Caco-2 (cell line): ENCODE measurements around the gene STAT5B. TPM values are rescaled to one million over a fixed set of nuclear protein-coding genes. Genes with fewer than 3 reads are reported as not detected.

Experiments
- BruUV-seq: library from RNA; stranded (reverse); fragments of 400-500 nt; replicated peaks from 2 replicates; lab custom pipeline; 2021; lab: Mats Ljungman, UMichigan
- CTCF ChIA-PET: fragments of 300-600 bp; sonication (Branson Sonifier 250); formaldehyde crosslinking; loops from one replicate; lab custom pipeline; 2022; ENCODE audit warnings: antibody characterized with exemption; lab: Charles Lee
- POLR2A ChIA-PET: fragments of 300-600 bp; sonication (Branson Sonifier 250); formaldehyde crosslinking; loops from one replicate; lab custom pipeline; 2022; ENCODE audit warnings: antibody characterized with exemption; lab: Charles Lee
- DNase-seq, 2 experiments: peaks; one replicate each; pipeline versions ENCODE4 v3.0.0 to v3.0.0-alpha.2; 2020 to 2022
- H3K27me3 ChIP-seq: replicated peaks from 2 replicates; pipeline ENCODE4 v1.6.0; 2011; ENCODE audit warnings: low read length; ENCODE audit not compliant: control insufficient read depth, insufficient read depth
- H3K36me3 ChIP-seq: 2 replicates; pipeline ENCODE4 v1.5.1; 2011; ENCODE audit warnings: low read length; ENCODE audit not compliant: control insufficient read depth, insufficient read depth
- H3K4me1 ChIP-seq: fragments of 250-450 bp; sonication (Bioruptor Pico); 2 replicates; pipeline ENCODE4 v1.5.1; 2020; ENCODE audit warnings: mild to moderate bottlenecking
- H3K4me3 ChIP-seq: 2 replicates; pipeline ENCODE4 v1.5.1; 2011; ENCODE audit warnings: low read depth, mild to moderate bottlenecking, control low read depth, low read length
- H3K9me3 ChIP-seq: fragments of 250-450 bp; sonication (Bioruptor Pico); 2 replicates; pipeline ENCODE4 v1.5.1; 2020; ENCODE audit warnings: mild to moderate bottlenecking, moderate library complexity
- H3K27ac Mint-ChIP-seq: one replicate; pipeline ENCODE4 v1.8.0; 2022; ENCODE audit warnings: mixed read lengths; ENCODE audit not compliant: unreplicated experiment
- H3K27me3 Mint-ChIP-seq: one replicate; pipeline ENCODE4 v1.8.0; 2022; ENCODE audit warnings: mixed read lengths; ENCODE audit not compliant: insufficient read depth, unreplicated experiment
- H3K36me3 Mint-ChIP-seq: one replicate; pipeline ENCODE4 v1.8.0; 2022; ENCODE audit warnings: mild to moderate bottlenecking, mixed read lengths; ENCODE audit not compliant: insufficient read depth, unreplicated experiment
- H3K4me1 Mint-ChIP-seq: one replicate; pipeline ENCODE4 v1.8.0; 2022; ENCODE audit warnings: low read depth, mixed read lengths; ENCODE audit not compliant: unreplicated experiment
- H3K4me3 Mint-ChIP-seq: one replicate; pipeline ENCODE4 v1.8.0; 2022; ENCODE audit warnings: mild to moderate bottlenecking, moderate library complexity, mixed read lengths; ENCODE audit not compliant: unreplicated experiment
- H3K9me3 Mint-ChIP-seq: one replicate; pipeline ENCODE4 v1.8.0; 2022; ENCODE audit warnings: mixed read lengths; ENCODE audit not compliant: unreplicated experiment
- CTCF ChIP-seq, 2 experiments: fragments of 200-600 bp in 1 of 2; IDR thresholded peaks; 1 replicate in 1 of 2; 2 replicates in 1 of 2; pipeline versions ENCODE4 v1.5.1 to v1.8.0; 2011 to 2022; ENCODE audit warnings: antibody characterized with exemption in 1 of 2, control low read depth in 1 of 2, inconsistent platforms in 1 of 2, low read depth in 1 of 2, low read length in 1 of 2, mild to moderate bottlenecking in 1 of 2, moderate library complexity in 1 of 2; ENCODE audit not compliant: insufficient read depth in 1 of 2, severe bottlenecking in 1 of 2, unreplicated experiment in 1 of 2
- intact Hi-C: fragments of 100-400 bp; cut with micrococcal nuclease; formaldehyde crosslinking; loops from one replicate; pipeline ENCODE4 v1.10.0; 2022; ENCODE audit not compliant: unreplicated experiment
- total RNA-seq: library from RNA; stranded (reverse); gene quantifications from 2 replicates; pipeline ENCODE4 v1.2.3, GENCODE V29; 2022

STAT5B gene
- total RNA-seq, 1 experiment from 2014 or later, result 46.9 TPM

GRCh38 chr17:42177684-42178083 is 98.5 kb downstream of the STAT5B start:
- H3K36me3 Mint-ChIP-seq, result peaks cover 5% of the 10 kb centered on the region
- intact Hi-C loops, result no loop called here
- Histone ChIP-seq H3K4me1 (peaks cover 15% of the 10 kb centered on the region), H3K36me3 (no peaks in the 10 kb centered on the region), H3K27me3 (peaks cover under 1% of the 10 kb centered on the region; the same call in 1 of the 2 replicates), H3K4me3 (no peak overlapping the region), H3K9me3 (no peaks in the 10 kb centered on the region)
- ChIA-PET CTCF (no interaction called here), POLR2A (no interaction called here)
- no peaks in the 10 kb centered on the region for H3K4me1 Mint-ChIP-seq
- no peak for TF ChIP-seq CTCF (IDR thresholded peaks at IDR 0.05; ENCODE audit: insufficient read depth in 1 of 2, low read depth in 1 of 2, low read length in 1 of 2, severe bottlenecking in 1 of 2, unreplicated experiment in 1 of 2)
- no peak overlapping the region for H3K4me3 Mint-ChIP-seq
- no peak for DNase-seq
- BruUV-seq, result no TSS peak
- no peaks in the 10 kb centered on the region for H3K9me3 Mint-ChIP-seq
- no peak overlapping the region for H3K27ac Mint-ChIP-seq
- H3K27me3 Mint-ChIP-seq, result peaks cover 2% of the 10 kb centered on the region

GRCh38 chr17:42174126-42174783 is 101.9 kb downstream of the STAT5B start:
- no peak for DNase-seq
- no TSS peak for BruUV-seq
- Histone ChIP-seq H3K4me3 (no peak overlapping the region), H3K36me3 (no peaks in the 10 kb centered on the region), H3K27me3 (0 out of 2 replicates have a peak, but pooled peaks cover 1% of the 10 kb centered on the region), H3K4me1 (no peaks in the 10 kb centered on the region), H3K9me3 (no peaks in the 10 kb centered on the region)
- H3K4me3 Mint-ChIP-seq, result no peak overlapping the region
- no peak for TF ChIP-seq CTCF (IDR thresholded peaks at IDR 0.05; ENCODE audit: insufficient read depth in 1 of 2, low read depth in 1 of 2, low read length in 1 of 2, severe bottlenecking in 1 of 2, unreplicated experiment in 1 of 2)
- no peaks in the 10 kb centered on the region for H3K9me3 Mint-ChIP-seq
- no peaks in the 10 kb centered on the region for H3K36me3 Mint-ChIP-seq
- H3K27me3 Mint-ChIP-seq, result peaks cover 2% of the 10 kb centered on the region
- ChIA-PET CTCF (no interaction called here), POLR2A (no interaction called here)
- no peak overlapping the region for H3K27ac Mint-ChIP-seq
- no peaks in the 10 kb centered on the region for H3K4me1 Mint-ChIP-seq
- intact Hi-C loops, result no loop called here

GRCh38 chr17:42171831-42172230 is 104.4 kb downstream of the STAT5B start:
- BruUV-seq, result no TSS peak
- H3K27me3 ChIP-seq, result 0 out of 2 replicates have a peak, but pooled peaks cover 1% of the 10 kb centered on the region
- H3K36me3 ChIP-seq, result no peaks in the 10 kb centered on the region
- no peaks in the 10 kb centered on the region for H3K9me3 ChIP-seq
- Mint-ChIP-seq H3K36me3 (no peaks in the 10 kb centered on the region), H3K27ac (no peak overlapping the region), H3K4me1 (no peaks in the 10 kb centered on the region), H3K9me3 (no peaks in the 10 kb centered on the region), H3K4me3 (no peak overlapping the region), H3K27me3 (peaks cover 2% of the 10 kb centered on the region)
- H3K4me3 ChIP-seq, result no peak overlapping the region
- H3K4me1 ChIP-seq, result no peaks in the 10 kb centered on the region
- ChIA-PET CTCF (interaction anchor here (0.6 kb wide), 3 partner anchors 12 to 154 kb away, joined by 4 to 5 read pairs (median 5); no protein-coding TSS in a partner anchor), POLR2A (no interaction called here)
- intact Hi-C loops, result no loop called here
- DNase-seq, result no peak
- TF ChIP-seq CTCF (IDR thresholded peaks at IDR 0.05; ENCODE audit: insufficient read depth in 1 of 2, low read depth in 1 of 2, low read length in 1 of 2, severe bottlenecking in 1 of 2, unreplicated experiment in 1 of 2), result no peak
